ENCODE data around the gene TCF12.

GRCh38 chr15:57054204-57054750, 135.8 kb downstream of the TCF12 start:
- TF ChIP-seq CTCF (IDR thresholded peaks at IDR 0.05) (no peak), POLR2A (IDR thresholded peaks at IDR 0.05) (no peak)
